Activated CD8-positive, alpha-beta memory T cell treated with anti-CD3 and anti-CD28 coated beads, Interleukin-2, amount 50 U/mL, for 48 hours (primary cell): ENCODE results near the gene SERGEF.

ENCODE experiments used
- DNase-seq: peaks from one replicate; pipeline ENCODE4 v3.0.0-alpha.2; 2020

SERGEF gene

DNA sequence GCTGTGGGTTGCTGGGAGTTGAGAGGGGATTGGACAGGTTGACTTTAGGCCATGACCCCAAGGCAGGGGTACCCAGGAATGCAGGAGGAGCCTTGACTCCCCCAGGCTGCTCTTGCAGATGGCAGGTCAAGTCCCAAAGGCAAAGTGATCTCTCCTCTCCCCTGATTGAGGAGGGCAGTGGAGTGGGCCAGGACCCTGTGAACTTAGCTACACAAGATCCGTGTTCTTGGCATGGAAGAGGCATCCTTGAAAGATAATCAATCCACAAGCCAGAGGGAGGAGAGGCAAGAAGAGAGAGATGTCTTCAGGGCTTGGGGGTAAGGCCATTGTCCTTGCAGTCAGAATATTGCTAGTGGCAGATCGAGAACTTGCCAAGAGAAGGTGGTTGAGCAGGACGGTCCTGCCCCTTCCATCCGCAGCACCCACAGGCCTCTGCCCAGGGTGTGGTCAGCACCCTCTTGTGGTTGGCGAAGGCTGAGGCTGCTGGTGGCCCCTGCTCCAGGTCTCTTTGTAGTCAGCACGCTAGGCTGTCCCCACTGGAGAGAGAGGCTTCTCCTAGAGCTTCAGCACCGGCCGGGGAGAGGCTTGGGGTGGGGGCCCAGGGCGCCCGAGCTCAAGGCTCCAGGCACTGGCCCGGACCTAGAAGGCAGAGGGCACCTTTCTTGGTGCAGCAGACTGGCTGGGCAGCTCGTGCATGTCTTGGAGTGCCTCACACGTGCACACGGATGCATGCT lies 232.8 kb downstream of the SERGEF start:
- DNase-seq: no peak

- DNase-seq: no peak
These were observed 233.6 kb downstream of the SERGEF start for GRCh38 chr11:17778956-17779860.

GRCh38 chr11:17778352-17778751 lies 234.5 kb downstream of the SERGEF start:
- DNase-seq: no peak

DNA sequence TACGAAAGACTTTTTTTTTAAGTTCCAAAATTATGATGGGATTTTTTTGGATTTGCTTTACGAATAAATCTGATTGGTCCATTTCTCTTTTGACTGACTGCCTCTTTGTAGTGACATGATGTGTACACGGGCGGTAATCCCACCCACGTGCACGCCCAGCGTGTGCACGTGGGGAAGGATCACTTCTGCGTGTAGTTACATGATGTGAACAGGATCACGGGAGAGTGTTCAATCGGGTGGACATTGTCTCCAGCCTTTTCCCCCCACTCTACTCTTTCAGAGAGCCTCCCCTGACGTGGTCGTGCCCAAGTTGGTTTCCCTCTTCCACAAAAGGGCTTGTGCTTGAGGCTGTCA lies 235.1 kb downstream of the SERGEF start:
- DNase-seq: no peak

DNA sequence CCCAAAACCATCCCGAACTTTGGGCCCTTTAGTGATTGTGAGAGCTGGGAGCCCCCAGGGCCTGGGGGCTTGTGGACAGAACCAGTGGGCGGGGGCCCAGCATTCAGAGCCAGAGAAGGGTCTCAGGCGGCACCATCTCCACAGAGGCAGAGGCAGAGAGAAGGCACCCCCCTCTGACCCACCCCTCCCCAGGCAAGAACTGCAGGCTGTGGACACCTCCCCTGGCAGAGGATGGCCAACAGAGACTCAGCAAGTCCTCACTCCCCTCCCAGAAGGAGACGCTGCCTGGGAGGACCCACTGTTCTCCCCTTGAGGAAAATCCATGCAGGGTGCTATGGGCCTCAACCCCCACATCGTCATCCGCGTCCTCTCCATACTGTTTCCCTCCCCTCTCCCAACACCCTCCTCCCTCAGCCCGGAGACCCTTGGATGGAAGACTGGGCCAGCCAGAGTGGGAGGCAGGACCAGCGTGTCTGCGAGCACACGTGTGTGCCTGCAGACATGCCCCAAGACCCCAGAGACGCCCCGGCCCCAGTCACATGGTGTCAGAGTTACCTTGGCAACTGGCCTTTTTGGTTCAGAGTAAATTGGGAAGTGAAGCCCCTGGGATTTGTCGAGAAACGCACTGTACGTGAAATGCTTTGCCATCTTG lies 235.6 kb downstream of the SERGEF start:
- DNase-seq: no peak

GRCh38 chr11:17776212-17776875 lies 236.5 kb downstream of the SERGEF start:
- no peak for DNase-seq

DNA sequence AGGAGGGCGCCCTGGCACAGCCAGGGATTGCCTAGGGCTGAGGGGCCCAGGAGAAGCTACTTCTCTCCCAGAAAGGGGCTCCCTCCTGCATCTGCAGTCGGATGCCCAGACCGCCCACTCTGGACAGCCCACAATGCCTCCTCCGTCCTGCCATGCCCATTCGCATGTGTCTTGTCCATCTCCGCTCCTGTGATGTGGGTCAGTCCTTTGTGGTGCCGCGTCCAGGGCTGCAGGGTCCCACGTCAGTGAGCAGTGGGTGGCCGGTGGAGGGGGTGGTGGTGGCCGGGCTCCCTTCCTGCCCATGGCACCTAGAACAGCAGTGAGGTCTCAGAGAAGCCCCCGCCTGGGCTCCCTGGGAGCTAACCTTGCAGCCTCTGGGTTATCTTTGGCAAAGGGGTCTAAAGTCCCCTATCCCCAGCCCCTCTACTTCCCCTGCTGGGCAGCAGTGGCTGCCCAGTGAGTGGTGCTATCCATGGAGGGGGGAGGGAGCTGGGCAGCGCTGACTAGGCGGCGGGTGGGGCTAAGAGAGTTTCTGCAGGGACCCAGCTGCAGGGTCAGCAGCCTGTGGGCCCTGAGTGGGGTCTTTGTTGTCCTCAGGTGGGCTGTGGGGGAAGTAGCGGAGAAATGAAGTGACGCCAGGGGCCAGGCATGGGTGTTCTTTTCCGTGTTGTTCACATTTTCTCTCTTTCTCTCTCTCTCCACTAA lies 237.2 kb downstream of the SERGEF start:
- no peak for DNase-seq

DNA sequence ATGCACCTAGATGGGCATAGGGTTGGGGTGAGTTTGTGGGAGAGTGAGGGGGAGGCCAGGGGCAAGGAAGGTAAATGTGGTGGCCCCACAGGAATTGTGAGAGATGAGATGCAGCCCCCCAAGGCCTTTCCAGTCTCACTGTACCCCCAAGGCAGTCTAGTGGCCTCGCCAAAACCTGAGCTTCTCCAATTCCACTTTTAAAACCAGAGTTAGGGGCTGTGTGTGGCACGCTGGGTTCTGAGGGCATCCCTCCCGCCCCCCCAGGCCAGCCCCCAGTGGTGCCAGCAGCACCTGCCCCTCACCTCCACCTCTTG lies 237.9 kb downstream of the SERGEF start:
- no peak for DNase-seq

- no peak for DNase-seq
These were observed 238.4 kb downstream of the SERGEF start for GRCh38 chr11:17774232-17775034.

DNA sequence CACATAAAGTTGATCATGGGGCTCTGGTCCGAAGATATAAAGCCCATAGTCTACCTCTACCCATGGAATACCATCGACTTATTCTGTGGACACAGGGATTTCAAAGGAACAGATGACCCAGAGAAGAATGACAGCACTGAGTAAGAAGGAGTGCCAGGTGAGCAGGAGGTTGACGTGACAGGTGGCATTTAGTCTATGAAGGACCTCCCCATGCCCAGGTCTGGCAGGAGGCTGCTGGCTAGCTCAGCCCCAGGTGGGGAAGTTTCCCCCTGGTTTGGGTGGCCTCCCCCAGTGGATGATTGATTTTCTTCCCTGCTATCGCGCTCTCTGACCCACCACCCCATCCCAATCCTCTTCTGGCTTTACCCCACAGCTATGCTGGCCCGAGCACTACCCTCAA lies 239.2 kb downstream of the SERGEF start:
- no peak for DNase-seq

GRCh38 chr11:17772704-17773600 lies 239.9 kb downstream of the SERGEF start:
- DNase-seq: no peak

DNA sequence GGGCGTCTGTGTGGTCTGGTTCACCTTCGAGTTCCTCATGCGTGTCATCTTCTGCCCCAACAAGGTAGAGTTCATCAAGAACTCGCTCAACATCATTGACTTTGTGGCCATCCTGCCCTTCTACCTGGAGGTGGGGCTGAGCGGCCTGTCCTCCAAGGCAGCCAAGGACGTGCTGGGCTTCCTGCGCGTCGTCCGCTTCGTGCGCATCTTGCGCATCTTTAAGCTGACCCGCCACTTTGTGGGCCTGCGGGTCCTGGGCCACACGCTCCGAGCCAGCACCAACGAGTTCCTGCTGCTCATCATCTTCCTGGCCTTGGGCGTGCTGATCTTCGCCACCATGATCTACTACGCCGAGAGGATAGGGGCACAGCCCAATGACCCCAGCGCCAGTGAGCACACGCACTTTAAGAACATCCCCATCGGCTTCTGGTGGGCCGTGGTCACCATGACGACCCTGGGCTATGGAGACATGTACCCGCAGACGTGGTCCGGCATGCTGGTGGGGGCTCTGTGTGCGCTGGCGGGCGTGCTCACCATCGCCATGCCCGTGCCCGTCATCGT lies 240.9 kb downstream of the SERGEF start:
- no peak for DNase-seq

DNA sequence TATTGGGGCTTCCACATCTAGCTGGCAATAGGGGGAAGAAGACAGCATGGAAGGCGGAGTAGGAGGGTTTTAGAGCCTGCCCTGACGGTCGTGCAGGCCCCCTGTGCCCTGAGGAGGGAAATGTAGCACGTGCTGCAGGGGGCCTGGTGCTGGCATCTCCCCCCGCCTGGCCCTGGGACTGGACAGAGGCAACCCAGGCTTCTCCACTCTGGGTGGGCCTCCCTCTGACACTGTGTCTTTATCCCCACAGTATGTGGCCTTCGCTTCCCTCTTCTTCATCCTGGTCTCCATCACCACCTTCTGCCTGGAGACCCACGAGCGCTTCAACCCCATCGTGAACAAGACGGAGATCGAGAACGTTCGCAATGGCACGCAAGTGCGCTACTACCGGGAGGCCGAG lies 241.4 kb downstream of the SERGEF start:
- no peak for DNase-seq

DNA sequence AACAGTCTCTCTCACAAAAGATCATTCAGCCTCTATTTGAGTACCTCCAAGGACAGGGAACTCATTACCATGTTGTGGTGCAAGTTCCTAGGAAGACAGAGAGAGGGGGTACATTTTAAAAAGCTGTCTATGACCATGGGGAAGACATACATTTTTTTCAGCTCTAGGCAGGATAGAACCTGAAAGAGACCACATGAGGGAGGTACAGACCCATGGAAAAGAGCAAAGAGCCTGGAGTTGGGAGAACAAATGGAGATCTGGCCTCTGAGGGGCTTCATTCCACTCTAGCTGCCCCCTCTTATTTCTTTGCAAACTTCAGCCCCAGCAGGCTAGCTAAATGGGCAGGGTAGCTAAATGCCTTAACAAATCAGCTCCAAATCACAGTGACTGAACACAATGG lies 241.9 kb downstream of the SERGEF start:
- no peak for DNase-seq

GRCh38 chr11:17770048-17770652 lies 242.7 kb downstream of the SERGEF start:
- DNase-seq: no peak

DNA sequence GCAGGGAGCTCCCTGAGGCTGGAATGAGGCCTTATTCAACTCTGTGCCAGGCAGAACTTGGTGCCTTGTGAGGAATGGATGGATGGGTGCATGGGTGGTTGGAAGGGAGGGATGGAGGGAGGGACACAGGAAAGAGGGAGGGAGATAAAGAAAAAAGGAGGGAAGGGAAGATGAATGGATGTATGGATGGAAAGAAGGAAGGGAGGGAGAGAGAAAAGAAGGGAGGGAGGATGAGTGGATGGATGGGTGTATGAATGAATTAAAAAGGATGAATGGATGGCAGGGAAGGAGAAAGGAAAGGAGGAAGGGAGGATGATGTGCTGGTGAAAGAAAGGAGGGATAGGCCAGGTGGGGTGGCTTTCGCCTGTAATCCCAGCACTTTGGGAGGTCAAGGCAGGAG lies 243.6 kb downstream of the SERGEF start:
- no peak for DNase-seq

GRCh38 chr11:17768547-17768946 lies 244.3 kb downstream of the SERGEF start:
- no peak for DNase-seq

DNA sequence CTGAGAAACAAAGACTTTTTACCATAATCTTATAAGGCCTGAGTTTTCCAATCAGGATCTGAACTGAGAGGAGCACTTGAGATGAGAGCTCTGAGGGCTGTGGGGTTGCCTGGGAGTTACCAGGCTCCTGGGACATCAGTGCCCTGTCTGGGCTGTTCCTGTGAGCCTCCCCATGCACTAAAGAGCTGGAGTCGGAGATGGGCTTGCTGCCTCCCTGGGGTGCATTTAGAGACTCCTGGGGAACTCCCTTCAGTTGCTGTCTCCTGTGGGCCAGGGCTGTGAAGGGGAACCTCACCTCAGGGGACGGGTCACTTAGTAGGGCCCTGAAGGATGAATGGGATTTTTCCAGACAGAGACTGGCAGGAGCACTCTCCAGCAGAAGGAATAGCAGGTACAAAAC lies 244.9 kb downstream of the SERGEF start:
- DNase-seq: no peak

DNA sequence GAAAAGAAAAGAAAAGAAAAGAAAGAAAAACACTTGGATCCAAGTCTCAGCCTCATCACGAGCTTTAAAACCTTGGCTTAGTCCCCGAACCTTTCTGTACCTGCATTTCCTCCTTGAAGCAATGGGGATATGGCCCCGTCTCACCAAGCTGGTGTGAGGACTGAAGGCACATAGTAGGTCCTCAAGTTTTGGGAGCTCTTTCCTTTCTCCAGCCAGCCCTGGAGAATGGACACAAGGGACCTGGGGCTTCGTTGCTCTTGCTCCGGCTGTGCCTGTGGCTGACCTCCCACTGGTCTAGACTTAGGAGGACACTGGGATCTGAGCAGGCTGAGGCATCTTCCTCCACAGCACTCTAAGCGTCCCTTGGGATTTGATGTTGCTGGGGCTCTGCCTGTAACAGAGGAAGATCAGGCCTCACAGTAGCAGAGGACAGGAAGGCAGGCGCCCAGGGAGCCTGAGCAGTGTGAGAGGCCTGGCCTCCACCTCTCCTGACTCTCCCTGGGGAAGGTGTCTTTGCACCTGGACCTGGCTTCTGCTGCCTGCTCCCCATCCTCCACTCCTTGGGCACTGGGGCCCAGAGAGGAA lies 245.5 kb downstream of the SERGEF start:
- no peak for DNase-seq

GRCh38 chr11:17766590-17766989 lies 246.3 kb downstream of the SERGEF start:
- DNase-seq: no peak
